Colonic mucosa (tissue), 4 donors: ENCODE measurements around the gene CPLANE1. TPM values are rescaled to one million over a fixed set of nuclear protein-coding genes. Genes with fewer than 3 reads are reported as not detected.
"Not testable (repeated sequence)": the region's sequence is repeated elsewhere in the genome, so short reads cannot be mapped to it uniquely, and the experiment has no call there.

Source experiments
- DNase-seq: peaks from one replicate; pipeline ENCODE4 v3.0.0-alpha.2; 2020
- H3K27ac ChIP-seq: fragments of 200-600 bp; one replicate; pipeline ENCODE4 v1.8.0; 2021
- H3K27me3 ChIP-seq: fragments of 200-600 bp; one replicate; pipeline ENCODE4 v1.8.0; 2021
- H3K36me3 ChIP-seq: fragments of 200-600 bp; one replicate; pipeline ENCODE4 v1.8.0; 2021
- H3K4me1 ChIP-seq: fragments of 200-600 bp; one replicate; pipeline ENCODE4 v1.8.0; 2021; ENCODE audit warnings: mild to moderate bottlenecking
- H3K4me3 ChIP-seq: fragments of 200-600 bp; one replicate; pipeline ENCODE4 v1.8.0; 2021
- H3K9ac ChIP-seq, 2 donors: one replicate each; pipeline ENCODE4 v1.7.0; 2013; ENCODE audit warnings: control low read depth in 2 of 2, low read depth in 2 of 2, low read length in 2 of 2
- H3K9me3 ChIP-seq: fragments of 200-600 bp; one replicate; pipeline ENCODE4 v1.8.0; 2021
- CTCF ChIP-seq: fragments of 200-600 bp; IDR thresholded peaks from one replicate; pipeline ENCODE4 v1.8.0; 2022; ENCODE audit warnings: antibody characterized with exemption, mild to moderate bottlenecking
- intact Hi-C: fragments of 100-400 bp; cut with DNase I; formaldehyde crosslinking; loops from one replicate; pipeline ENCODE4 v1.14.1; 2022
- total RNA-seq, 2 donors: library from RNA; stranded (reverse); fragmentation: NEBNext Ultra II Directional in 1 of 2; extraction: Animal tissue kit (Norgen Biotek cat#: 25700) in 1 of 2; gene quantifications; one replicate each; pipeline ENCODE4 v1.2.1, GENCODE V29; 2021
- donor health status: healthy.
- donor health status: DM: no; HTN: no; CAD: no.
- donor health status: DM: no; HTN: no; CAD: no.

Gene CPLANE1
- total RNA-seq, 2 donors from 2014 or later = 6.4 to 8.4 TPM

- DNase-seq = no peak
- H3K9ac ChIP-seq = no peak overlapping the region
- no peak for TF ChIP-seq CTCF
- peak overlapping the region; percentile 46 for H3K27ac ChIP-seq
- H3K27me3 ChIP-seq = no peaks in the 10 kb centered on the region
- no peak overlapping the region for H3K4me3 ChIP-seq
- no peaks in the 10 kb centered on the region for H3K9me3 ChIP-seq
- H3K4me1 ChIP-seq = no peaks in the 10 kb centered on the region
- intact Hi-C loops = no loop called here
- no peaks in the 10 kb centered on the region for H3K36me3 ChIP-seq
Measured at GRCh38 chr5:37110135-37110534, 139.0 kb downstream of the CPLANE1 start.

GRCh38 chr5:37109338-37109737 is 139.8 kb downstream of the CPLANE1 start:
- no peak overlapping the region for H3K4me3 ChIP-seq
- H3K9ac ChIP-seq = no peak overlapping the region
- no peaks in the 10 kb centered on the region for H3K27me3 ChIP-seq
- TF ChIP-seq CTCF = no peak
- intact Hi-C loops = no loop called here
- H3K27ac ChIP-seq = peak overlapping the region; percentile 46
- no peak for DNase-seq
- no peaks in the 10 kb centered on the region for H3K36me3 ChIP-seq
- H3K4me1 ChIP-seq = no peaks in the 10 kb centered on the region
- no peaks in the 10 kb centered on the region for H3K9me3 ChIP-seq

- intact Hi-C loops = no loop called here
- Histone ChIP-seq H3K9ac (no peak overlapping the region), H3K9me3 (no peaks in the 10 kb centered on the region), H3K4me1 (no peaks in the 10 kb centered on the region), H3K4me3 (no peak overlapping the region), H3K27ac (no peak overlapping the region), H3K36me3 (no peaks in the 10 kb centered on the region), H3K27me3 (no peaks in the 10 kb centered on the region)
- no peak for TF ChIP-seq CTCF
- no peak for DNase-seq
Measured at GRCh38 chr5:37103302-37103701, 145.9 kb downstream of the CPLANE1 start.

- intact Hi-C loops = not testable (repeated sequence)
Measured at GRCh38 chr5:37099267-37099666, 149.9 kb downstream of the CPLANE1 start.

GRCh38 chr5:37093795-37094194 is 155.4 kb downstream of the CPLANE1 start:
- H3K9ac ChIP-seq, H3K4me3 ChIP-seq, H3K9me3 ChIP-seq, H3K36me3 ChIP-seq, H3K27me3 ChIP-seq, H3K4me1 ChIP-seq, intact Hi-C loops: not testable (repeated sequence)
- DNase-seq = peak; percentile 72
- H3K27ac ChIP-seq = peak overlapping the region; percentile 36

More at GRCh38 chr5:37099267-37099666, 149.9 kb downstream of the CPLANE1 start:
- not testable (repeated sequence) for H3K9ac ChIP-seq, H3K27me3 ChIP-seq, H3K4me3 ChIP-seq, DNase-seq, H3K4me1 ChIP-seq, H3K36me3 ChIP-seq, H3K27ac ChIP-seq, H3K9me3 ChIP-seq

GRCh38 chr5:37090781-37091180 is 158.4 kb downstream of the CPLANE1 start:
- no peak overlapping the region for H3K27ac ChIP-seq
- no peaks in the 10 kb centered on the region for H3K27me3 ChIP-seq
- no peak for TF ChIP-seq CTCF
- intact Hi-C loops = no loop called here
- H3K9me3 ChIP-seq = no peaks in the 10 kb centered on the region
- DNase-seq = no peak
- no peaks in the 10 kb centered on the region for H3K36me3 ChIP-seq
- H3K4me1 ChIP-seq = peaks cover 5% of the 10 kb centered on the region
- H3K4me3 ChIP-seq = no peak overlapping the region
- no peak overlapping the region for H3K9ac ChIP-seq
